GM12878 (cell line): ENCODE data around the gene NOP16. TPM values are rescaled to one million over a fixed set of nuclear protein-coding genes. Genes with fewer than 3 reads are reported as not detected.

Experiments used
- ATAC-seq: fragments of 200-7000 bp; cut with Tn5 transposase; 3 replicates; pipeline ENCODE4 v1.9.1; 2020; ENCODE audit warnings: mild to moderate bottlenecking, moderate library complexity
- BruUV-seq: library from RNA; stranded (reverse); fragments of 400-500 nt; replicated peaks from 2 replicates; lab custom pipeline; 2021; lab: Mats Ljungman, UMichigan
- CTCF ChIA-PET: fragments of 300-600 bp; sonication (Branson Sonifier 250); formaldehyde crosslinking; extraction: SDS; loops from one replicate; lab custom pipeline; 2021; ENCODE audit warnings: inconsistent platforms; lab: Yijun Ruan, JAX
- POLR2A ChIA-PET: fragments of 350-600 bp; formaldehyde crosslinking; extraction: SDS; loops from one replicate; lab custom pipeline; 2021; ENCODE audit warnings: inconsistent platforms; lab: Charles Lee
- RAD21 ChIA-PET: fragments of 300-600 bp; sonication (Branson Sonifier 250); formaldehyde crosslinking; loops from one replicate; lab custom pipeline; 2023; ENCODE audit warnings: antibody characterized with exemption; ENCODE audit not compliant: unreplicated experiment; lab: Charles Lee
- SMC1A ChIA-PET: fragments of 300-600 bp; sonication (Branson Sonifier 250); formaldehyde crosslinking; loops from one replicate; lab custom pipeline; 2023; ENCODE audit not compliant: unreplicated experiment, uncharacterized antibody; lab: Charles Lee
- DNase-seq: peaks from one replicate; pipeline ENCODE4 v3.0.0-alpha.2; 2011; ENCODE audit warnings: low read depth, low spot score
- FAIRE-seq: peaks from 3 replicates; lab custom pipeline; 2011; peaks lifted over from hg19 to GRCh38; lab: Jason Lieb, UNC
- H2AFZ ChIP-seq: 2 replicates; pipeline ENCODE4 v1.6.0; 2011; ENCODE audit warnings: low read depth, low read length, control low read depth; ENCODE audit not compliant: control insufficient read depth
- H3K27ac ChIP-seq: 2 replicates; pipeline ENCODE4 v1.5.1; 2011; ENCODE audit warnings: control low read depth; ENCODE audit not compliant: control insufficient read depth, insufficient read depth
- H3K27me3 ChIP-seq, 2 experiments: replicated peaks in 1 of 2; 2 replicates each; pipeline versions ENCODE4 v1.6.0 to v1.6.1; 2011; ENCODE audit warnings: low read length in 1 of 2; ENCODE audit not compliant: control insufficient read depth in 2 of 2, insufficient read depth in 2 of 2
- H3K36me3 ChIP-seq, 2 experiments: 2 replicates each; pipeline ENCODE4 v1.5.1; 2011; ENCODE audit warnings: low read length in 1 of 2; ENCODE audit not compliant: control insufficient read depth in 2 of 2, insufficient read depth in 2 of 2
- H3K4me1 ChIP-seq: 2 replicates; pipeline ENCODE4 v1.6.1; 2011; ENCODE audit warnings: mild to moderate bottlenecking, low read length, moderate library complexity, mixed read lengths; ENCODE audit not compliant: control insufficient read depth, insufficient read depth
- H3K4me2 ChIP-seq: 2 replicates; pipeline ENCODE4 v1.6.0; 2011; ENCODE audit warnings: control low read depth; ENCODE audit not compliant: control insufficient read depth, insufficient read depth
- H3K4me3 ChIP-seq: fragments of 200-600 bp; sonication (generic); 2 replicates; pipeline ENCODE4 v1.5.1; 2016
- H3K79me2 ChIP-seq: 2 replicates; pipeline ENCODE4 v1.6.0; 2011; ENCODE audit warnings: low read length; ENCODE audit not compliant: control insufficient read depth, insufficient read depth
- H3K9ac ChIP-seq: 2 replicates; pipeline ENCODE4 v1.8.0; 2011; ENCODE audit warnings: low read length, control low read depth, mixed read lengths; ENCODE audit not compliant: control insufficient read depth, insufficient read depth
- H3K9me3 ChIP-seq: replicated peaks from 3 replicates; pipeline ENCODE4 v1.5.1; 2011; ENCODE audit warnings: mild to moderate bottlenecking, low read length; ENCODE audit not compliant: control insufficient read depth, insufficient read depth
- H4K20me1 ChIP-seq: 2 replicates; pipeline ENCODE4 v1.6.0; 2011; ENCODE audit not compliant: control insufficient read depth, insufficient read depth
- CEBPZ ChIP-seq: fragments of 150-350 bp; IDR thresholded peaks from 2 replicates; pipeline ENCODE4 v1.6.1; 2016; ENCODE audit warnings: low read depth, low read length
- CUX1 ChIP-seq: IDR thresholded peaks from 2 replicates; pipeline ENCODE4 v1.6.1; 2012; ENCODE audit warnings: improper control_type of control experiment, low read depth, low read length; ENCODE audit not compliant: insufficient replicate concordance
- NFYA ChIP-seq: IDR thresholded peaks from 2 replicates; pipeline ENCODE4 v1.6.1; 2011; ENCODE audit warnings: low read depth, mild to moderate bottlenecking, low read length, improper control_type of control experiment, borderline replicate concordance
- PML ChIP-seq: IDR thresholded peaks from 2 replicates; pipeline ENCODE4 v1.6.1; 2012; ENCODE audit warnings: low read length, inconsistent platforms
- RCOR1 ChIP-seq: conservative IDR thresholded peaks from 2 replicates; pipeline ENCODE4 v1.6.1; 2012; ENCODE audit warnings: low read depth, low read length, improper control_type of control experiment
- WGBS: methylation state at CpG from one replicate; pipeline ENCODE4 v1.1.6; 2016; ENCODE audit warnings: low lambda C conversion rate; ENCODE audit not compliant: insufficient replicate concordance, insufficient coverage; ENCODE audit errors: missing lambda C conversion rate; 5-methylcytosine and 5-hydroxymethylcytosine counted together
- in situ Hi-C: fragments of 300-500 bp; cut with MboI; formaldehyde crosslinking; loops from 9 replicates; pipeline ENCODE4 v1.14.3; 2018; ENCODE audit warnings: mixed read lengths
- intact Hi-C: fragments of 100-400 bp; cut with micrococcal nuclease; formaldehyde crosslinking; loops from one replicate; pipeline ENCODE4 v1.14.2; 2022; ENCODE audit not compliant: unreplicated experiment
- polyA plus RNA-seq, 11 experiments: library from polyadenylated mRNA; depleted of rRNA in 4 of 11; unstranded in 6 of 11; stranded (reverse) in 5 of 11; fragments of >200 nt; fragmentation: Nextera tagmentation in 4 of 11; fragmentation: Illumina TruSeq in 1 of 11; extraction: Ambion mirVana in 4 of 11; extraction: Trizol in 1 of 11; gene quantifications; 1 replicate in 1 of 11; 2 replicates in 10 of 11; pipeline versions ENCODE4 v1.2.1 to v1.2.3, GENCODE V29; 2011 to 2016; ENCODE audit warnings: inconsistent platforms in 2 of 11, missing spikeins in 2 of 11, low read depth in 1 of 11
- total RNA-seq, 4 experiments: library from RNA; depleted of rRNA in 3 of 4; stranded (reverse); fragments of >200 nt in 3 of 4; fragmentation: Illumina TruSeq in 1 of 4; extraction: Trizol in 1 of 4; gene quantifications; 2 replicates each; pipeline versions ENCODE4 v1.2.1 to v1.2.3, GENCODE V29; 2013 to 2021

Gene NOP16
- total and polyA plus RNA-seq, 10 of the 15 experiments (the other 5 are each of a cell fraction or from before 2014, with no cell fraction given): 50.3 to 276 (median 116) TPM

- no peaks in the 10 kb centered on the region for H4K20me1 ChIP-seq
- CTCF ChIA-PET: no interaction called here
- H3K9ac ChIP-seq: no peak overlapping the region
- BruUV-seq: no TSS peak
- FAIRE-seq (no peak), ATAC-seq (no peak), DNase-seq (no peak)
- POLR2A ChIA-PET: no interaction called here
- H3K4me3 ChIP-seq: no peak overlapping the region
- TF ChIP-seq NFYA: no peak
- no peak for TF ChIP-seq RCOR1
- no peak for TF ChIP-seq PML
- no peak for TF ChIP-seq CUX1
- TF ChIP-seq CEBPZ: no peak
- H3K27me3 ChIP-seq: no peaks in the 10 kb centered on the region
- no peaks in the 10 kb centered on the region for H3K4me1 ChIP-seq
- SMC1A ChIA-PET: no interaction called here
- no peak overlapping the region for H3K27ac ChIP-seq
- no peaks in the 10 kb centered on the region; the same call in 2 of the 3 replicates for H3K9me3 ChIP-seq
- no peaks in the 10 kb centered on the region for H3K79me2 ChIP-seq
- WGBS: no CpG with 5 or more reads among the region's 1 CpG
- intact Hi-C loops: no loop called here
- no peak overlapping the region for H2AFZ ChIP-seq
- H3K36me3 ChIP-seq: no peaks in the 10 kb centered on the region
- in situ Hi-C loops: no loop called here
- H3K4me2 ChIP-seq: no peak overlapping the region
- RAD21 ChIA-PET: no interaction called here
Measured at GRCh38 chr5:176425138-176425537, 36.7 kb upstream of the NOP16 start.
